NCI-H146 (cell line): ENCODE measurements around the gene ZNF341.
A peak's percentile ranks its signal among the peaks of the same experiment; 100 is the strongest.
"Not testable (repeated sequence)": the region's sequence is repeated elsewhere in the genome, so short reads cannot be mapped to it uniquely, and the experiment has no call there.

Experiments
- DNase-seq: peaks from one replicate; lab custom pipeline; 2025; lab: John Stamatoyannopoulos, UW

Gene ZNF341

GRCh38 chr20:33731693-33732165, at the start of gene ZNF341:
Gene ZNF341 (plus strand): TSS chr20:33731996. CDS start chr20:33732022, 26 bp downstream.
- peak; percentile 96 for DNase-seq

DNA sequence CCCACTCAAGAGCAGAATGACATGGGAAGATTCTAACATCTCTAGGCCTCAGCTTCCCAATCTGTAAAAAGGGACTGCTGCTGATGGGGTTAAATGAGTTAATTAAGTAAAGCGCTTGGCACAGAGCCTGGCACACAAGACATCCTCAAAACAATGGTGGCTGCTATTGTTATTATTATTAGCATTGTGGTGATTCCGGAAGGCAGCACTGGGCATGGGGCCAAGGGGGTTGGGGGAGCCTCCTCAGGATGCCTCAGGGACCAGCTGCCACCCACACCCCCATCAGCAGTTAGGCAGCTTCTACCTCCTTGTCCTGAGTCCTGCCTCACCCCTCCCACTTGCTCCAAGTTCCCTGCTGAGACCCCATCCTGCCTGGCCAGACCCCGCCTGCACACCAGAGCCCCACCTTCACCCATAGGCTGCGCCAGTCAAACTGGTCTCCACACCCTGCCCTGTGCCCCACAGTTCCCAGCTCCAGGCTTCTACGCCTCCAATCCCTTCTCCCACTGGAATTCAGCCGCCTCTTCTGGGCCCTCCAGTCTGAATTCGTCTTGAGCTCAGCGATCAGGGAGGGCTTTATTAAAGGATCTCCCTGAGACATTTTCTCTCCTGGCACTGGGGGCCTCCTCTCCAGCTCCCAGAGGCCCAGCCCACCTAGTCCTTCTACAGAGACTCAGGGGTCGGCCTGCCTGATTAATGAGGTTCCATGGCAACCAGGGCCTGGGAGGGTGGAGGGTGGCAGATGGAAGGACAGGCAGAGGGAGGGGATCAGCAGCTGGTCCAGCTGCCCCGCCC, 47.1 kb upstream of the ZNF341 start:
- peak; percentile 85 for DNase-seq

DNA sequence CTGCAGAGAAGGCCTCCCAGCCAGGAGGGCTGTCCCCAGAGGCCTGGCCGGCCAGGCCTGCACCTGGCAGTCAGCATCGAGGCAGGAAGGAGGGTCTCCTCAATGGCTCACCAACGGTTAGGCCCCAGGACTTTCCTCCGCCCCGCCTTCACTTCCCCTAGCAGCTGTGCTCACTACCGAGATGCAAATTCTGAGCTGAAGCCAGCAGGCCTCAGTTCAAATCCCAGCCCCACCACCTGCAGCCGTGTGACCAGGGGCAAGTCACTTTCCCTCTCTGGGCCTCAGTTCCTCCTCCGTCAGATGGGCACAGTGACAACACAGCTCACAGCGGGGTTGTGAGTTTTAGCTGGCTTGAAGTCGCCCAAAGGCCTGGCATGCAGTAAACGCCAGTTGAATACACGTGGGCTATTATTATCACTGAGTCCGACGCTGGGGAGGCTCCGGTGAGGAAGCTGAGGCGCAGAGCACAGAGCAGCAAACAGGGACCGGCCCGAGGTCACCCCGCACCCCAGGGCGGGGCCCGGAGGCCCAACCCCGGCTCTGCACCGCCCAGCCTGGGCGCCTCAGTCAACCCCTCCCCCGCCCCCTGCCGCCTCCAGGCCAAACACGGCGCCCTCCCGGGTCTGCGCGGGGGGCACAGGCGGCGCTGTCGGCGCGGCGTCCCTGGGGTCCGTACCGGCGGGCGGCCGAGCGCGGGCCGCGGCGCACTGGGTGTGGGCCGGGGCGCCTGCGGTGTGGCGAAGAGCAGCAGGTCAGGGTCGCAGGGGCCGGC, 46.3 kb upstream of the ZNF341 start:
- DNase-seq: peak; percentile 91

DNA sequence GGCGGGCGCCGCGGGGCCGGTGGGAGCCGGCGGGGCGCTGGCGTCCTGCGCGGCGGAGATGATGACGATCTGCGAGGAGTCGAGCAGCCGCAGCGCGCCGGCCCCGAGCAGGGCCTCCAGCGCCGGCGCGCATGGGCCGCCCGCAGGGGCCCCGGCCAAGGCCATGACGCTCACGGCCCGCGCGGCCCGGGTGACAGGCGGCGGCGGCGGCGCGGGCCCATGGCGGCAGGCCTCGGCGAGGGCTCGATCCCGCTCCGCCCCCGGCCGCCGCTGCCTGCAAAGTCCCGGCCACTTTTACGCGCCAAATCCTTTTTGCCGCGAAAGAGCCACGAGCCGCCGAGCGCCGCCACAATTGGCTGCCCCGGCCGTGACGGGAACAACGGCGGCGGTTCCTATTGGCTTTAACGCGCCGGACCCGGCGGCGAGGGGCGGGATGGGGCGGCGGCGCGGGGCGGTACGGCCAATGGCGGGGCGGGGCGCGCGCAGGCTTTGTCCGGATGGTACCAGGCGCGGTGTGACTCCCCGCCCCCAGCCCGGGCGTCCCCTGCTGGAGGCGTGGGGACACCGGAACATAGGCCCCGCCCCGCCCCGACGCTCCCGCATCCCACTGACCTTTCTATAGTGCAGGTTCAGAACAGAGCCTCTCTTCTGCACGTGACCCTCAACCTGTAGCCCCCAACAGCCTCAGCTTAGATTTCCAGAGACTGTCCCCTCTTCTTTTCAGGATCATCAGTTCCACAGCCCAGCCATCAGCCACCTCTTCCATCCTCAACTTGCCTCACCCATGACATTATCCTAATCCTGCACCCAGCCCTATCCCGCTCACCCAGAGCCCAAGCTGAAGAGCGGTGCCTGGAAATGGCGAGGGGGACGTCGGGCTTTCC, 45.5 kb upstream of the ZNF341 start, which contains the start of gene E2F1:
E2F1 (minus strand) TSS at position 286 of the 884 bp plus-strand sequence; CDS start at position 165, 121 bp downstream.
- peak; percentile 99 for DNase-seq

- DNase-seq: no peak
Observed at GRCh38 chr20:33686984-33687366, 44.8 kb upstream of the ZNF341 start.

DNA sequence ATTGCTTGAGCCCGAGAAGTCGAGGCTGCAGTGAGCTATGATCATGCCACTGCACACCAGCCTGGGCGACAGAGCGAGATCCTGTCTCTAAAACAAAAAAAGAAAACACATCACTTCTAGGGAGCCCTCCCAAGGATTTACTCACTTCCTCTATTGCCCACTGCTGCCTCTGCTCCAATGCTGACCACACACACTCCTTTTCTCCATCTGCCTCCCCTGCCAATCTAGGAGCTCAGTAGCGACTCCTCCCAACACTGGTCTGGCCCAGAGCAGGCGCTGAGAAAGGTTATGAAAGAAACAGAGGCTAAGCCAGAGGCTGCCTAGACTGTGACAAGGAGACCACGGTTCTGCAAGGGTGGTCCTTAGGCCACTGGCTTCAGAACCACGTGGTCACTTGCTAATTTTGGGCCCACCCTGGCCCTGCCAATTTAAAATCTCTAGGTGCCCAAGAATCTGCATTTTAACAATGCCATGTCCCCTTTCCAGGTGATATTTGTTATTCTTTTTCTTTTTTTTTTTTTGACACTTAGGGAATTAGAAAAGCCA, 44.4 kb upstream of the ZNF341 start:
- DNase-seq: no peak

DNA sequence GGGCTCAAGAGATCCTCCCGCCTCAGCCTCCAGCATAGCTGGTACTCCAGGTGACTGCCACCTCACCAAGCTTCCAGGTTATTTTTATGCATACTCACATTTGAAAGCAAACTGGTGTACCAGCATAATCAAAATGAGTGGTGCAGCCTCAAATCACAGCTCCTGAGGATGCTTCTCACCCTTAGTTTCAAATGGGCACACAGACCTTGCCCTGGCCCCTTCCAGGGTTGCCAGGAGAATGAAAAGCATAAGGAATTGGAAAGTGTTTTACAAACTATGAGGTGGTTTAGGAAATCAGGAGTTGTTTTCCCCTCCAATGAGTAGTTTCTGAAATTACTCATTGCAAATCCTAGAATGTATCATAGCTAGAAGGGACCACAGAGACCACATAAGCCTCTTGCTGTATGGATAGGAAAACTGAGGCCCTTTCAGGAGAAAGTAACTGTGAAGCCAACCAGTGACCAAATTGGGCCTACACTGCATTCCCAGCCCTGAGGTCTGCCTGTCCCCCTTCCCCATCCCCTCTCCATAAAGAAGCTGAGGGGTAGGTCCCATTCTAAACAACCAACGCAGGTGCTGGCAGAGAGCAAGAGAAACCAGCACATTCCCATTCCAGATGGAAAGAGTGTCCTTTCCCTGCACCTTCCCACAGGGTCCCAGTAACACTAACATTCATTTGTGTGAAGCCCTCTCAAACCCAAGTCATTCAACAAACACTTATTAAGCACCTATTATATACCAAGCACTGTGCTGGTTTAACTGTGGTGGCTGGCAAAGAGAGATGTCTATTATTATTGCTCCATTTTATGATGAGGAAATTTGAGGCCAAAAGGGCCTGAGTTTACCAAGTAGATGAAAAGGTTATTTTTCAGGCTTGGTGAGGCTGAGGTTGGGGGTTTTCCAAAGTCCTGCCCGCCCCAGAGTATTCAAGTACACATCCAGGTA, 43.5 kb upstream of the ZNF341 start:
- no peak for DNase-seq

- no peak for DNase-seq
Observed at GRCh38 chr20:33688938-33689424, 42.8 kb upstream of the ZNF341 start.

GRCh38 chr20:33689493-33689892, 42.3 kb upstream of the ZNF341 start:
- no peak for DNase-seq

GRCh38 chr20:33689973-33690372, 41.8 kb upstream of the ZNF341 start:
- DNase-seq: no peak

DNA sequence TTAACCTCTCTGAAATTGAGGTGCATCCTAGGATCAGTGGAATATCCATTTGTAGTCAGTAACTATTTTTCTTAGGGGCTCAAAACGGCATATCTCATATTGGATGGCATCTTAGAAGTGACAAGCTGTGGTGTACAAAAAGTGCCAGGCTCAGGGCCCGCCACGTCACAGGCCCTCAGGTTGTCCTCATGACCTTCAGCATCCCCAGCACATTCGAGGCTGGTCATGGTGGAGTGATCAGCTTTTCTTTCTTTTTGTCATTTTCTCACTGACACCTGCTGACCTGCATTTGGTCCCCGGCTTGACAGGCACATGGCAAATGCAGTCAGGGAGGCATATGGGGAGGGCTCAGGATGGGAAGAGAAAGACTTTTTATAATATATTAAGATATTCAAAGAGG, 38.5 kb upstream of the ZNF341 start:
- peak; percentile 73 for DNase-seq

DNA sequence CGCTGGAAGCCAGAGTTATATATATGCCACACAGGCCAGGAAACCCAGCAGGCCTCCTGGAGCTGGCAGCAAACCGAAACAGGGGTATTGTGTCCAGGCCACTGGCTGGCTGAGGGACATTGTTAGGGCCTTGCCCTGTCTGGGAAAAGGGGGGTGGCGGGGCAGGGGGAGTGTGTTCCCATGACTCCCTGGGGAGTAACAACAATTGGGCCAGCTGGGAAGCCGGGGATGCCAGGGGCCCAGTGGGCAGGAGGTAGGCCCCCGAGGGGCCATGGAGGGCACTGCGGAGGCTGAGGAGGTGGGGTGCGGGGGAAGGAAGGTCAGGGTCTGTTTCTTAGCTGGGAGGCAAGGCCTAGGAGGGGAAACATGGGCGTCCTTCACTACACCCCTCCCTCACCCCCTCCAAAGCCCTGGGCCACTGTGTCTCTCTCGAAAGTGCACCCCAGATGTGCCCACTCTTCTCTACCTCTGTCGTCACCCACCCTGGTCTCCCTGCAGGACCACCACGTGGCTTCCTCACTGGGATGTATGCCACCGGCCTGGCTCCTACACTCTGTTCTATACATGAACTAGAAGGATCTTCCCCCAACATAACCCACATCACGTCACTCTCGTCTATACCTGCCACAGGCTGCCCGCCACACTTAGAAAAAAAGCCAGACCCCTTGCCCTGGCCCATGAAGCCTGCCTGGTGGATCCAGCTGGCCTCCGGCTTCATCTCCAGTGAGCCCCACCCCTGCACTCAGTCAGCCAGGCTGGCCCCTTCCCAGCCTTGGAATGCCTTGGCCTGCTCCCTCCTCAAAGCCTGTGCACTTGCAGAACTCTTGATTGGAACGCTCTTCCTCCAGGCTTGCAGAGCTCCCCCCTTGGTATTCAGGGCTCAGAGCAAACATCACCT, 37.8 kb upstream of the ZNF341 start:
- DNase-seq: peak; percentile 74

DNA sequence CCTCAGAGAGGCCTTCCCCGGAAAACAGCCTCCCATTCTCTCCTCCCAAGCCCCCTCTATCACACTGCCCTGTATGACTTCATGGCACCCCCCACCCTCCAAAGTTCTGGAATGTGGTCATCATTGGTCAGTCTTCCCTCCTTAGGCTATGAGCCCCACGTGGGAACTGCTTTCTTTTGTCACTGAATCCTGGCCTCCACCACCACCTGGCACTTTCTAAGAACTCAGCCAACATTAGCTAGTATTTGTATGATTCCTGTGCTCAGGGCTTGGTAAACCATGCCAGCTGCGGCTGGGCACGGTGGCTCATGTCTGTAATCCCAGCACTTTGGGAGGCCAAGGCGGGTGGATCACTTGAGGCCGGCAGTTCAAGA, 37.2 kb upstream of the ZNF341 start:
- DNase-seq: no peak

DNA sequence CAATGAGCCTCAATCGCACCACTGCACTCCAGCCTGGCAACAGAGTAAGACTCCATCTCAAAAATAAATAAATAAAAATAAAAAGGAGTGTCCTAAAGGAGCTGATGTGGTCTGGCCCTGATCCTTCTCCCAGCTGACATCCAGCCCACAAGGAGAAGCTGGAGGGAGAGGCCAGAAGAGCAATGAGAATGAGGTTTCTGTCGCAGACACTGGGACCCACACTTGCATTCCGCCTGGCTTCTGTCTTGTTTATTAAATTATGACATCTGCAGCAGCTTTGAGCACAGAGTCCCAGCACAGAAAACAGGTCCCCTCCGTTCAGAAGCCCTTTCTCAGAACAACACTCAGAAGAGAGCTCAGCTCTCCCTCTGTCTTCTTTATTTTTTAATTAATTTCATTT, 35.3 kb upstream of the ZNF341 start:
- no peak for DNase-seq

DNA sequence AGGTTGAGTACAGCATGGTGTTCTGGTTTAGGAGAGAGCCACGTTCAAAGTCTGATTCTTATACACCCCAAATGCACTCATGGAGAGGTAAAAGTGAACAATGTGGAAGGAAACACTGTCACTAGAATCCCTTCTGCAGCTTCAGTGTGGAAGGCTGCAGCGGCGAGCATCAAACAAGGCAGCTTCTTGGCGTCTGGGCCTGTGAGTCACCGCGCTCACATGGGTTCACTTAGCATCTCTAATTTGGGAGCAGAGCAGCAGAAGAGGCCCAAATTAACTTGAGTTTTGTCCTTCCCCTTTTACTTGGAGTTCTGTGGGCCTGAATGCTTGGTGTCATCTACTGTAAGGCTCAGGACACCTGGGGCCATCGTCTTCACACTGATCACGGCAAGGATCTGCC, 34.7 kb upstream of the ZNF341 start:
- DNase-seq: no peak

DNA sequence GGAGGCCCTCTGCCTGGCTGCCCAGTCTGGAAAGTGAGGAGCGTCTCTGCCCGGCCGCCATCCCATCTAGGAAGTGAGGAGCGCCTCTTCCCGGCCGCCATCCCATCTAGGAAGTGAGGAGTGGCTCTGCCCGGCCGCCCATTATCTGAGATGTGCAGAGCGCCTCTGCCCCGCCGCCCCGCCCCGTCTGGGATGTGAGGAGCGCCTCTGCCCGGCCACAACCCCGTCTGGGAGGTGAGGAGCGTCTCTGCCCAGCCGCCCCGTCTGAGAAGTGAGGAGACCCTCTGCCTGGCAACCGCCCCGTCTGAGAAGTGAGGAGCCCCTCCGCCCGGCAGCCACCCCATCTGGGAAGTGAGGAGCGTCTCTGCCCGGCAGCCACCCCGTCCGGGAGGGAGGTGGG, 32.8 kb upstream of the ZNF341 start:
- not testable (repeated sequence) for DNase-seq

- not testable (repeated sequence) for DNase-seq
Observed at GRCh38 chr20:33700696-33701441, 30.9 kb upstream of the ZNF341 start.

DNA sequence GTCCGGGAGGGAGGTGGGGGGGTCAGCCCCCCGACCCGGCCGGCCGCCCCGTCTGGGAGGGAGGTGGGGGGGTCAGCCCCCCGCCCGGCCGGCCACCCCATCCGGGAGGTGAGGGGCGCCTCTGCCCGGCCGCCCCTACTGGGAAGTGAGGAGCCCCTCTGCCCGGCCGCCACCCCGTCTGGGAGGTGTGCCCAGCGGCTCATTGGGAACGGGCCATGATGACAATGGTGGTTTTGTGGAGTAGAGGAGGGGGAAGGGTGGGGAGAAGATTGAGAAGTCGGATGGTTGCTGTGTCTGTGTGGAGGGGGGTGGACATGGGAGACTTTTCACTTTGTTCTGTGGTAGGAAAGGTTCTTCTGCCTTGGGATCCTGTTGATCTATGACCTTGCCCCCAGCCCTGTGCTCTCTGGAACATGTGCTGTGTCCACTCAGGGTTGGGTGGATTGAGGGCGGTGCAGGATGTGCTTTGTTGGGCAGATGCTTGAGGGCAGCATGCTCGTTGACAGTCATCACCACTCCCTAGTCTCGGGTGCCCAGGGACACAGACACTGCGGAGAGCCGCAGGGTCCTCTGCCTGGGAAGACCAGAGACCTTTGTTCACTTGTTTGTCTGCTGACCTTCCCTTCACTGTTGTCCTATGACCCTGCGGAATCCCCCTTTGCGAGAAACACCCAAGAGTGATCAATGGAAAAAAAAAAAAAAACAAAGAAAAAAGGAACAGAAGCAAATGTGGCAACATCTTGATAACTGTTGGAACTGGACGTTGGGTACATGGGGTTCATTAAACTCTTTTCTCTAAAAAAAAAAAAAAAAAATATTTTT, 30.0 kb upstream of the ZNF341 start:
- no peak for DNase-seq
